Medulla oblongata (tissue), 1 donor: ENCODE data around the gene ATXN7L1.
A peak's percentile ranks its signal among the peaks of the same experiment; 100 is the strongest.

Experiments used
- DNase-seq: peaks from one replicate; pipeline ENCODE4 v3.0.0-alpha.2; 2015; ENCODE audit errors: extremely low spot score

The ATXN7L1 gene

DNA sequence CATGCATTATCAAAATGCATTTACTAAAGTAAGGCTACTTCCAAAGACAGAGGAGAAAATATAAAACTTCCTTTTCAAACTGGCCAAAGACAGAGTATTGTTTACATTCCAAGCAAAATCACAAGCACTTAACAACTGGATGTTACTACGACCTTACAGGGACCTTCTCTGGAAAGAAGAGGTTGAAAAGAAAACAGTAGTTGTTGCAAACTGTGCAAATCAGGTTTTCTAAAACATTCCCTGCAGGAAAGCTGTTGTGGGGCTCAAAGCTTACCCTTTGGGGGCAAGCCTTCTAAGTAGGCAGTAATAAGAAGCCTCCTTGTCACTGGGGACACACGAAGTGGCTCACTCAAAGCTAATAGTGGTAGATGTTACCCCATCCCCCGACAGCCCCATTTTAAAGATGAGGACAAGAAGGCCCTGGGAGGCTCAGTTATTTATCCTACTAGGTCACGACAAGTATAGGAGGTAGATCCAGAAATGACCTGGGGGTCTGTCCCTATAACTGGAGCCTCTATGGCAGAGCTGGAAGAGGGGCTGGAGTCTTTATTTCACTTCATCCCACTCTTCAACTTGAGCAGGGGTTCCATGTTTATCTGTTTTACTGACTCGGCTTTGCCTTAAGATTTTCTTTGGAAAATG lies 46.6 kb downstream of the ATXN7L1 start:
- no peak for DNase-seq

GRCh38 chr7:105828141-105828540 lies 48.3 kb downstream of the ATXN7L1 start:
- no peak for DNase-seq

DNA sequence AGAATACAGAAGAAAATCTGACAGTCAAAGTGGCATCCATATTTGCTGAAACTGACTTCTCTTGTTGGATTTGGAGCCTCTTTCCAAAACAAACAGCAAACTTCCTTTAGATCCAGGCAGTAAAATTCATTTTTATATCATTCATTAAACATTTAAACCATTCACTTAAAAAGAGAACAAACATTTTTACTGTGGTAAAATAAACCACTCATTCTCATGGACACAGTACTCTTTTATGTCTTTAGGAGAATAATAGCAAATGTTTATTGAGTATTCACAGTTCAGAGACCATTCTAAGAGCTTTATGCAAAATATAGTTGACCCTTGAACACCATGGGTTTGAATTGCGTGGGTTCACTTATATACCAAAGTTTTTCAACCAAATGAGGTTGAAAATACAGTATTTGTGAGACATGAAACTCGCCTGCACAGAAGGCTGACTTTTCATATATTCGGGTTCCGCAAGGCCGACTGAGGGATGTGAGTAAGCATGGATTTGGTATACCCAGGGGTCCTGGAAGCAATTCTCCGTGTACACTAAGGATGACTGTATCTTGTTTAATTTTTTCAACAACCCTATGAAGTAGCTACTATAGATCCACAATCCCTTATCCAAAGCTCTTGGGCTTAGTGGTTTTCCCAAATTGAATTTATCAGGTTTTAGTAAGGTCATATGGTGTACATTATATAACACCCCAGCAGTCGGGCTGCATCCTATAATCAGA lies 49.1 kb downstream of the ATXN7L1 start:
- DNase-seq: no peak

DNA sequence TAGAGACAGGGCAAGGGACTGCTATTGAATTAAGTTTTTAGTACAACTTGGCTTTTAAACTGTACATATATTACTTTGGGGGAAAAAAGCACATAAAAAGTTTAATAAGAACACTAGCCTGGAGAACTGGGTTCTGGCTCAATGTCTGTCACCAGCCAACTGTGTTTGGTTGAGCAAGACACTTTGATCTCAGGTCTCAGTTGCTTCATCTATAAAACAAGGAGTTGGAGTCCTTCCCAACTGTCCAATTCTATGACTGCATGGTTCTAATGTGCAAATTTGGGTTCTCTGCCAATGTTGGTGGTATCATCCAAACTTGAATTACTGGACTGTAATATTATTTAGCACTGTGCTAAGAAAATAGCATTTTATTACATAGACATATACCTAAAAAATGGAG lies 50.3 kb downstream of the ATXN7L1 start:
- no peak for DNase-seq

DNA sequence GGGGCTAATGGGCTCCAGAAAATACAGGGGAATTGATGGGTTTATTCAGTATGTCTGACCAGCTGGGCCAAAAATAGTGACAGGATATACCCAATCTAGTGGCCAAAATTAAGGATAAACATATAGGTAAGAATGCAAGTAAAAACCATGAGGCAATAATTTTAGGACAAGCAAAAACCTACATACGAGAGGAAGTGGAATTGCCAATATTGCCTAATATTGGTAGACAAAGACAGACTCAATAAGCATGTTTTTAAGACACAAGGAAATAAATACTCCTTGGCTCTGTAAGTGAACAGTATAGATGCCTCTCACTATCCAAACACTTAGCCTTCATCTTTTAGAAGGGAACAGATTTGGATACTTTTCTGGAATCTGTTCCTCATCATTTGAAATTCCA lies 51.0 kb downstream of the ATXN7L1 start:
- DNase-seq: no peak

GRCh38 chr7:105822806-105823205 lies 53.6 kb downstream of the ATXN7L1 start:
- DNase-seq: no peak

- DNase-seq: no peak
Observed at GRCh38 chr7:105821527-105821926, 54.9 kb downstream of the ATXN7L1 start.

- DNase-seq: no peak
Observed at GRCh38 chr7:105820363-105821066, 55.9 kb downstream of the ATXN7L1 start.

- DNase-seq: no peak
Observed at GRCh38 chr7:105819559-105819958, 56.8 kb downstream of the ATXN7L1 start.

- DNase-seq: no peak
Observed at GRCh38 chr7:105816954-105817615, 59.3 kb downstream of the ATXN7L1 start.

DNA sequence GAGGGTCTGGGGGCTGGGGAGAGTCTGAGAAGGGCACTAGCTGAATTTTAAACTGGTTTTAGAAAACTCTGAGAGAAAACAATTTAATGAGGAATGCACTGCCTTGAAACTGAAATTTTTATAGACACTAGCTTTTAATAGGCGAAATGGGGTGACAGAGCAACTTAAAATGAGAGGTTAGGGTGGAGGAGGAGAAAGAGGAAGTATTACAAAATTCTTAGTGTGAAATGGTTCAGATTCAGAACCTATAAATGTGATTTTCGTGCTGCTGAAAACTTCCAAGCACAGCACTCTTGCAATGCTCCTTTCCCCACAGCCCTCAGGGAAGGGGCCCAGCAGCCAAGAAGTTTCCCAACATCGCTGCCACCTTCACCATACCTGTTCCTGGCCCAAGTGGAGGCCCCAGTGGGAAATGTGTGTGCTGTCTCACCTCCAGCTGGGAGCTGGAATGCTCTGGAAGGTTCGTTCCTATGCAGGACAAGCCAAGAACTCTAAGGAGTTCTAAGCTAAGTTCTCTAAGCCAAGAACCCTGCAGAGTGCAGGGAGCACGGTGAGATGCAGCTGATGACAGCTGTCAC lies 60.0 kb downstream of the ATXN7L1 start:
- no peak for DNase-seq

GRCh38 chr7:105815576-105815975 lies 60.8 kb downstream of the ATXN7L1 start:
- DNase-seq: peak; percentile 37

DNA sequence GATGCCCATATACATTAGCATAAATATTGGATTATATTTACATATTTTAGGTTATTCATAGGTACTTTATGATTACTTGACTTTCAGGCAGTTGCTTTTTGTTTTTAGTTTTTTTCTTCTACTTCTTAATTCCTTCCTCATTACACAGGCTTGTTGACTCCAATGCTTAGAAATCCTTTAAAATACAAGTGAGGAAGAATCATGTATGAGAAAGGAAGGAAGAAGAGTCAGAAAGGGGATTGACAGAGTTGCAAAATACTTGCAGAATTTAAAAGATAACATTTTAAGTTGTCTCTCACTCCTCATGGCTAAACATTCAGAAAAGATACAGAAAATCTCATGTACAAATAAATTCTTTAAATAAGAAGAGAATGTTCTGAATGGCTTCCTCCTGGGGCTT lies 61.9 kb downstream of the ATXN7L1 start:
- no peak for DNase-seq

- DNase-seq: no peak
Observed at GRCh38 chr7:105811189-105811847, 65.1 kb downstream of the ATXN7L1 start.

DNA sequence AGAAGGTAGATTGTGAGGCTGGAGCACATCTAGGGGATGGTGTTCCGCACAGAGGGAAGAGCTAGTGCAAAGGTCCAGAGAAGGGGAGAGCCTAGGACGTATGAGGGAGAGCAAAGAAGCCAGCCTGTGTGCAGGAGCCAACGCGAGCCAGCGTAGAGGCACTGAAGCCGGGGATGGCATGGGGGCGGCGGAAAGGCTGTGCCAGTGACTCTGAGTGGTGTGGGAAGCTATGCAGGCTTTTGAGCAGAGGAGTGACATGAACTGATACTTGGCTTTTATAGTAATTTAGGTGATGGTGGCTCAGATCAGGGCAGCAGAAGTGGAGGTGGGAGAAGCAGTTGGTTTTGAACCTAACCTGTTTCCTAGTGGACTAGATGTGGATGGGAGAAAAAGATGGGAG lies 65.8 kb downstream of the ATXN7L1 start:
- no peak for DNase-seq

- peak; percentile 23 for DNase-seq
Observed at GRCh38 chr7:105808703-105809590, 67.5 kb downstream of the ATXN7L1 start.

DNA sequence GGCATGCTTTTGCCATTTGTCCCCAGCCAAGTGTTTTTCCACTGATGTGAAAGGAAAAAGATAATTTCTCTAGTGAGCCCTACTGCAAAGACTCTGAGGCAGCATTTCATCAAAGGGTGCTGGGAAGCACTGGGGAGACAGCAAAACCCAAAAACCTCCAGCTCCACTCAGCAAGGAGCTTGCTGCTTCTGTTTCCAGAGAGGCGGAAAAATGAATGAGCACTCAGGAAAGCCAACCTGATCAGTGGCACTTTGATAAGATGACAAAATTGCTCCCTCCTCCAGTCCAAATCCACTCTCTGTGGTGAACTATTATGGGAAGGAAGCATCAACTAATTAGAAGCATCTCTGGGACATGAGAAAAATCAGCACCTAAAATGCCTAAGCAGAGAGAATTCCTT lies 68.2 kb downstream of the ATXN7L1 start:
- DNase-seq: no peak

- DNase-seq: no peak
Observed at GRCh38 chr7:105807448-105807762, 69.0 kb downstream of the ATXN7L1 start.

GRCh38 chr7:105806592-105807447 lies 69.6 kb downstream of the ATXN7L1 start:
- DNase-seq: no peak
